Measurements from ENCODE around the gene NUMB.

GRCh38 chr14:73244541-73245290 lies 213.6 kb downstream of the NUMB start:
- TF ChIP-seq POLR2A (IDR thresholded peaks at IDR 0.05; ENCODE audit: low read depth, low read length), result no peak
- no peak for TF ChIP-seq POLR2AphosphoS5 (IDR thresholded peaks at IDR 0.05; ENCODE audit: low read depth, low read length)
- no peak for TF ChIP-seq TAF1 (IDR thresholded peaks at IDR 0.05; ENCODE audit: borderline replicate concordance, low read depth, low read length)
